HL-60 (cell line): ENCODE measurements around the gene MAS1.
A peak's percentile ranks its signal among the peaks of the same experiment; 100 is the strongest.

Source experiments
- GABPA ChIP-seq: IDR thresholded peaks from 2 replicates; pipeline ENCODE4 v1.6.1; 2012; ENCODE audit warnings: low read depth
- POLR2AphosphoS5 ChIP-seq: IDR thresholded peaks from 2 replicates; pipeline ENCODE4 v1.6.1; 2012; ENCODE audit warnings: low read depth
- SPI1 ChIP-seq: IDR thresholded peaks from 2 replicates; pipeline ENCODE4 v1.6.1; 2012; ENCODE audit warnings: low read depth, mild to moderate bottlenecking, borderline replicate concordance
- TF ChIP-seq, protein P1 (sequence below): IDR thresholded peaks from one replicate; pipeline ENCODE4 v1.5.1; 2011; ENCODE audit warnings: low read length, control low read depth, inconsistent platforms; ENCODE audit not compliant: insufficient read depth

DNA sequence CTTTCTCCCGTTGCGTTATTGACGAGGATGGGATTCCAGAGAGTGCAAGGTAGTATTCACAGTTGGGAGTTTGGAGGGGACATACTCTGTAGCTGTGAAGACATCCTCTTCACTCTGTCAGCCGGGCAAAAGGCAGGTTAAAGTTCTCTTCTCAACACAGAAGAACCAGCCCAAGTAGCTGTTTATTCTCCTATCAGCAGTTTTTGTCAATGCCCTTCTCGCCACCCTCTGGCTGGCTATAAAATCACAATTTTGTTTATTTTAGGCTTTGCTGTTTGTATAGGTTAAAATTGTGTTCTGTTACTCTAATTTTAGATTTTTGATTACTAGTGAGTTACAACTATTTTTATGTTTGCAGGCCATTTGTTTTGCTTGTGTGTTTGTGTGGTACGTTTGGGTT is 37.9 kb upstream of the MAS1 start:
- TF ChIP-seq, protein P1, sequence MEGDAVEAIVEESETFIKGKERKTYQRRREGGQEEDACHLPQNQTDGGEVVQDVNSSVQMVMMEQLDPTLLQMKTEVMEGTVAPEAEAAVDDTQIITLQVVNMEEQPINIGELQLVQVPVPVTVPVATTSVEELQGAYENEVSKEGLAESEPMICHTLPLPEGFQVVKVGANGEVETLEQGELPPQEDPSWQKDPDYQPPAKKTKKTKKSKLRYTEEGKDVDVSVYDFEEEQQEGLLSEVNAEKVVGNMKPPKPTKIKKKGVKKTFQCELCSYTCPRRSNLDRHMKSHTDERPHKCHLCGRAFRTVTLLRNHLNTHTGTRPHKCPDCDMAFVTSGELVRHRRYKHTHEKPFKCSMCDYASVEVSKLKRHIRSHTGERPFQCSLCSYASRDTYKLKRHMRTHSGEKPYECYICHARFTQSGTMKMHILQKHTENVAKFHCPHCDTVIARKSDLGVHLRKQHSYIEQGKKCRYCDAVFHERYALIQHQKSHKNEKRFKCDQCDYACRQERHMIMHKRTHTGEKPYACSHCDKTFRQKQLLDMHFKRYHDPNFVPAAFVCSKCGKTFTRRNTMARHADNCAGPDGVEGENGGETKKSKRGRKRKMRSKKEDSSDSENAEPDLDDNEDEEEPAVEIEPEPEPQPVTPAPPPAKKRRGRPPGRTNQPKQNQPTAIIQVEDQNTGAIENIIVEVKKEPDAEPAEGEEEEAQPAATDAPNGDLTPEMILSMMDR = peak; percentile 19
- TF ChIP-seq POLR2AphosphoS5 (no peak), GABPA (no peak), SPI1 (no peak)
